Activated CD4-positive, alpha-beta T cell treated with anti-CD3 and anti-CD28 coated beads, Interleukin-2, Interleukin-6, amounts not matched to agents 100 ng/mL and 50 ng/mL, durations not matched to agents 16 hours and 8 hours (primary cell): ENCODE results near the gene ZXDC.

Experiments used
- DNase-seq: peaks from one replicate; pipeline ENCODE4 v3.0.0-alpha.2; 2020

The ZXDC gene, protein sequence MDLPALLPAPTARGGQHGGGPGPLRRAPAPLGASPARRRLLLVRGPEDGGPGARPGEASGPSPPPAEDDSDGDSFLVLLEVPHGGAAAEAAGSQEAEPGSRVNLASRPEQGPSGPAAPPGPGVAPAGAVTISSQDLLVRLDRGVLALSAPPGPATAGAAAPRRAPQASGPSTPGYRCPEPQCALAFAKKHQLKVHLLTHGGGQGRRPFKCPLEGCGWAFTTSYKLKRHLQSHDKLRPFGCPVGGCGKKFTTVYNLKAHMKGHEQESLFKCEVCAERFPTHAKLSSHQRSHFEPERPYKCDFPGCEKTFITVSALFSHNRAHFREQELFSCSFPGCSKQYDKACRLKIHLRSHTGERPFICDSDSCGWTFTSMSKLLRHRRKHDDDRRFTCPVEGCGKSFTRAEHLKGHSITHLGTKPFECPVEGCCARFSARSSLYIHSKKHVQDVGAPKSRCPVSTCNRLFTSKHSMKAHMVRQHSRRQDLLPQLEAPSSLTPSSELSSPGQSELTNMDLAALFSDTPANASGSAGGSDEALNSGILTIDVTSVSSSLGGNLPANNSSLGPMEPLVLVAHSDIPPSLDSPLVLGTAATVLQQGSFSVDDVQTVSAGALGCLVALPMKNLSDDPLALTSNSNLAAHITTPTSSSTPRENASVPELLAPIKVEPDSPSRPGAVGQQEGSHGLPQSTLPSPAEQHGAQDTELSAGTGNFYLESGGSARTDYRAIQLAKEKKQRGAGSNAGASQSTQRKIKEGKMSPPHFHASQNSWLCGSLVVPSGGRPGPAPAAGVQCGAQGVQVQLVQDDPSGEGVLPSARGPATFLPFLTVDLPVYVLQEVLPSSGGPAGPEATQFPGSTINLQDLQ

DNA sequence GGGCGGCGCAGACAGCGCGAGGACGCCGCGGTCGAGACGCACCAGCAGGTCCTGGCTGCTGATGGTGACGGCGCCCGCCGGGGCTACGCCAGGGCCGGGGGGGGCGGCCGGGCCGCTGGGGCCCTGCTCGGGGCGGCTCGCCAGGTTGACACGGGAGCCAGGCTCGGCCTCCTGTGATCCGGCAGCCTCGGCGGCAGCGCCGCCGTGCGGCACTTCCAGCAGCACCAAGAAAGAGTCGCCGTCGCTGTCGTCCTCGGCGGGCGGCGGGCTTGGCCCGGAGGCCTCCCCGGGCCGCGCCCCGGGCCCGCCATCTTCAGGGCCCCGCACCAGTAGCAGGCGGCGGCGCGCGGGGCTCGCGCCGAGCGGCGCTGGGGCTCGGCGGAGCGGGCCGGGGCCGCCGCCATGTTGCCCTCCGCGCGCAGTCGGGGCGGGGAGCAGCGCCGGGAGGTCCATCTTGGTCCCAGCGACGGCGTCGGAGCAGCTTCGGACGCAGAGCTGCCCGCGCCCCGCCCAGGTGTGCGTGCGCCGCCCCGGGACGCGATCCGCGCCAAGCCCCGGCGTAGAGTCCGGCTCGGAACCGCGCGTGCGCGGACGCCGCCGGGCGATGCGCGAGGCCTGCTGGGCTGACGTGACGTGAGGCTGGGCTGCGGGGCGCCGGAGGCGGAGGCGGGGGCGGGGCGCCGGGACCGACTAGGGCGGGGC, at the start of gene ZXDC:
Gene ZXDC, minus strand, starts transcription at position 479 of the 702 bp plus-strand sequence. Its CDS starts 26 bp downstream, at position 453.
- peak; percentile 97 for DNase-seq

DNA sequence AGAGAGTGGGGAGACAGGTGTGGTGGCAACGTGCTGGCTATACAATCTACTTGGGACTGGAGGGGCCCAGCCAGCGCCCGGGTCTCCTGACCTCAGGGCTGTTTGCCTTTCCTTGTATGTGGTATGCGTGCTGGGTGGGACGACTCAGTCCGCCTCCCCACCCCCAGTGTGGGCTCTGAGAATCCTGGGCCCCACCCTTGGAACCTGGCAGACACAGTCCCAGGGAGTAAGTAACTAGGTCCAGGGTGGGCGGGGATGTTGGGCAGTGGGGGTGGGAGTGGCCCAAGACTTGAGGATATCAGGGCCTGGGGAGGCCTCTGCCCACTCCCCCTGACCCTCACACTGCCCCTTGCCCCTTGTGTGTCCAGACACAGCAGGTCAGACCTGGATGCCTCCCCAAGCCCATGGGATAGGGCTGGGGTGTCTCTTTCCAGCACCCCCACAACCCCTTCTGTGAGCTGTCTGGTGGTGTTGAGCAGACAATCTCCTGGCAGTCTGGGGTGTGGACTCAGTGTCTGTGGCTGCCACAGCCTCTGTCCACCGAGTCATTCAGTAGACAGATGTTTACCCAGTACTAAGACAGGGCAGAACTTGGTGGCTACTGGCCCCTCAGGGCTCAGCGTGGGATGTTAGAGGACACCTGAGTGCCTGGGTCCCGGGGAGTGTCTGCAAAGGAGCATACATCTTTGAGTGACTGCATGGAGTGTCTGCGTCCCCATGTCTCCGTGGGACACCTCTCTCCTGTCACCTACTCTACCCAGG, 49.6 kb upstream of the ZXDC start:
- no peak for DNase-seq

DNA sequence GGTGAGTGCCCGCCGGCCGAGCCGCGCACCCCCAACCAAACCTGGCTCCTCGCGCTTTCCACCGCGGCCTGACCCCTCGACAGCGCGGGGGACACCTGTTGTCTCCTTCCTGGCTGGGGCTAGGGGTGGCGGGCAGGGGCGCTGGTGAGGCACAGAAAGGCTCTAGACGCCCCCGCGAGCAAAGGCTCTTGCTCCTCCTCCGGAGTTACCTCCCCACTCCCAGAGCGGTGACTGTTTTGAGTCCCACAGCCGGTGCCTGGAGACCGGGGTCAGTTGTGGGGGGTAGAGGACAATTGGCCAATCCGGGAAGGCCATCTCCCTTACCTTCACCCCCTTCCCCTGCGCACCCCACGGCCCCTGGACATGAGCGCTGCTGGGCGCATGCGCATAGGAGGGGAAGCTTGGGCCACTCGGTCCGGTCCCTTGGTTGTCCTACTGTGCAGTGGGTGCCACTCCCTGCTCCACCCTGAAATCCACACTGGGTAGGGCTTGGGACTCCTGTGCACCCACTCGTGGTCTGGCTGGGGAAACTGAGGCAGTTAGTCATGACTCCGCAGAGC, 48.8 kb upstream of the ZXDC start:
- DNase-seq, result no peak

DNA sequence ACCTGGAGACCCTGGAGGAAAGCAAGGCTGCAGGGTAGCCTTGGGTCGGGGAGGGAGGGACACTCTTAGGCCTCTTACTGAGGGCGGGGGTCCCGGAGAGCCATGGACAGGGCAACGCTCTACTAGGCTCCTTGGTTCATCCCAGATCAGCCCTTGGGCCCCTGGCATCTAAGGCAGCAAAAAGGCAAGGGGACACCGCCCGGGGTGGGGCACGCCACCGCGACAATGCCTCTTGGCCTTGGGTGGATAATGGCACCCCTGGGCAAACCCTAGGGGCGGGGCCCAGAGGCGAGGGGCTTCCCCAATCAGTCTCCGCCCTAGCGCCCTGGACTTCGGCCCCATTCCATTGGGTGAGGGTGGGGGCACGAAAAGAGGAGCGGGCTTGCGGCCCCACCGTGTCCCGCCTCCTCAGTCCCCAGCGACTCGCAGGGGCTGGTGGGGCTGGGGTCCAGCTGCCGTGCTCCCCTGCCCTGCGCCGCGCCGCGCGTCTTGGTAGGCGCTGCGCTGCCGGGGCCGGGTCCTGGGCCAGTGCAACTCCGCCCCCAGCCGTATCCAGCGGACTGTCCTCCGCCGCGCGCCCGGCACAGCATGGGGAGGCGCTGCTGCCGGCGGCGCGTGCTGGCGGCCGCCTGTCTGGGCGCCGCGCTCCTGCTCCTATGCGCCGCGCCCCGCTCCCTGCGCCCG, 48.2 kb upstream of the ZXDC start, which contains the start of gene CHST13:
Gene CHST13, plus strand, starts transcription at position 411 of the 684 bp plus-strand sequence. Its CDS starts 178 bp downstream, at position 589.
- DNase-seq, result no peak

DNA sequence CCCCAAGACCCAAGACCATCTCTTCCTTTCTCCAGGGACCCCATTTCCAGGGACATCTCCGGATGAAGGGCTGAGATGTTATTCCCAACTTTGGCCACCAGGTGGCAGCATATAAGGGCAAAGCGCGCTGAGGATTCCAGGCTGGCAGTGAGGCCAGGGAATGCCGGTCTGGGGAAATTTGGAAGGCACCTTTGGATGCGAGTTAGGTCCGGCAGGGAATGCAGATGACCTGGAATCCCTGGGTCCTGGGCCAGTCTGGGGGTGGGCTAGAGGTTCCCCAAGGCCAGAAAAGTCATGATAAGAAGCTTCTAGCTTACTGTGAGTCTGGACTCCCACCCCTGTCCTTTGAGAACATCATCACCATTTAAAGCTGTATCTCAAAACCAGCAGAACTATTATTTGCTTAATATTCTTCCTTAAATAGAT, 46.7 kb upstream of the ZXDC start:
- peak; percentile 49 for DNase-seq

DNA sequence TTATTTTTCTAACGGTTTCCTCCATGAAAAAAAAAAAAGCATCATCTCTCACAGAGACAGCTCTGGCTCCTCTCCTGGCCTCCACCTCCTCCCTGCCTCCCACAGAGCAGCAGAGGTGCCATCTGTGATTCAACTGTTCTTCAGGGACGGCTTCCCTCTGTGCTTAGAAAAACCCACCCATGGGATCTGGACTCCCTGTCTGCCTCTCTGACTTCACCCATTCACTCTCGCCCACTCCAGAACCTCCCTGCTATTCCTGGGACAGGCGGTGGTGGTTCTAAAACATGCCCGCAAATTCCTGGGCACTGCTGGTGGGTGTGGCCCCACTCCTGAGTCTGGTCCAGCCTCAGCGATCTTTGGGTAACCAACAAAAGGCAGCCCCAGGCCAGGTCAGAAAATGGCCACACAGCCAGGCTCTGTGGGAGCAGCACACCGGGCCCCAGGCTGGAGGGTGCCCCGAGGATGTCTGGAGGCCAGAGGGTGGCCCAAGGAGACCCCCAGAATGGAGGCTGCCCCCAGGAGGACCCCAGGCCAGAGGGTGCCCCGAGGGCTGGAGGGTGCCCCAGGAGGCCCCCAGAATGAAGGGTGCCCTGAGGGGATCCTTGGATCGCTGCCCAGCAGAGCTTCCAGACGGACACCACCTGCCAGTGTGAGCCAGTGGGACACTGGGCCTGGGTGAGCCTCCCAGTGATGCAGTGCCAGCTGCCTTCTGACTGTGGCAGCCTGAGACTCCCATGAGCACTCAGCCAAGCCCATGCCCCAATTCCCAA, 45.6 kb upstream of the ZXDC start:
- DNase-seq, result no peak

DNA sequence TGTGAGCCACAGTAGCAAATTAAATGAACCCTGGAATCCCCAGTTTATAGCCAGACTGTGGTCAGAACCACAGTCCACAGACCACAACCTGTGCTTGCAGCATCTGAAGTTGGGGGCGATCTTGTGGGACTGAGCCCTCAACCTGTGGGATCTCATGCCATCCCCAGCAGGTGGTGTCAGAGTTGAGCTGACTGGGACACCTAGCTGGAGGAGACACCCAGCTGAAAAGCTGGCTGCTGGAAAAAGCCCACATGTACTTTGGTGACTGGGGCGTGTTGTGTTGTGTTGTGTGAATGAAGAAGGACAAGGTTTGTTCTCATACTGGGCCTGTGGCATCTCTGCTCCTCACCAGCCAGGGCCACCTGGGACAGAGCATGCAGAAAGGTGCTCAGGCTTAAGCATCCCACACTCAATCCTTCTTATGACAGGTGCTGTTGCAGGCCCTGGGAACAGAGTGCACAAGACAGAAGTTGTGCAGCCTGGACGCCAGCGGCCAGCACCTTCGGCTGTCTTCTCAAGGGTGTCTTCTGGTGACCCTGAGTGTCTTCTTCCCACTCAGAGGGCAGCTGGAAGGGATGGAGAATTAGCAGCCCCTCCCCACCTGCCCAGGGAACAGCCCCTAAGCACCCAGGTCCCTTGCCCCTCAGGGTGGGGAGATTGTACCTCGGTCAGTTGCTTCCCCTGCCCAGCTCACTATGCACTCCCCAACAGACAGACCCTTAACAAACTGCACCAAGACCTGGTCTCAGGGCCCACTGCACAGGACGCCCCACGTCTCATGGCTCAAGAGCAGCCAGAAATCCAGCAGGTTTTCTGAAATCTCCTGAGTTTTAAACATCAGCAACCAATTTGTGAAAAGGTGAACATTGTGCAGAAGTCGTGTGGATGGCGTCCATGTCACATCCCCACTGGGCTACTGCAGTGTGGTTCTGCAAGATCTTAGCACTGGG, 44.1 kb upstream of the ZXDC start:
- DNase-seq, result no peak

DNA sequence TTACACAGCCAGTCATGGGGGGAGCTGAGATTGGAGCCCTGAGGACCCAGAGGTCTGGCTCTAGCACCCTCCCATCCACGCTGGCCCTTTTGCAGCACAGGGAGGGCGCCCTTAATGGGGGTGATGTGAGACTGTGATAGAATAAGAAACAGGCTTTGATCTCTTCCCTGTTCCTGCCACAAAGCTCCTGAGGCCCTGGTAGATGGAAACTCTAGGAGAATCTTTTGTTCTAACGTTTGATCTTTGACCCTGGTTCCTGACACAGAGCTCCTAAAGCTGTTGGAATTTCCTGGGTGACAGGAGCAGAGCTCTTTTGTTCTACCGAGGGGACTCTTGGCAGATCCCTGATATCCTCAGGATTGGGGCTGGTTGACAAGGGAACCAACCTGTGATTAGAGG, 43.1 kb upstream of the ZXDC start:
- DNase-seq, result no peak

DNA sequence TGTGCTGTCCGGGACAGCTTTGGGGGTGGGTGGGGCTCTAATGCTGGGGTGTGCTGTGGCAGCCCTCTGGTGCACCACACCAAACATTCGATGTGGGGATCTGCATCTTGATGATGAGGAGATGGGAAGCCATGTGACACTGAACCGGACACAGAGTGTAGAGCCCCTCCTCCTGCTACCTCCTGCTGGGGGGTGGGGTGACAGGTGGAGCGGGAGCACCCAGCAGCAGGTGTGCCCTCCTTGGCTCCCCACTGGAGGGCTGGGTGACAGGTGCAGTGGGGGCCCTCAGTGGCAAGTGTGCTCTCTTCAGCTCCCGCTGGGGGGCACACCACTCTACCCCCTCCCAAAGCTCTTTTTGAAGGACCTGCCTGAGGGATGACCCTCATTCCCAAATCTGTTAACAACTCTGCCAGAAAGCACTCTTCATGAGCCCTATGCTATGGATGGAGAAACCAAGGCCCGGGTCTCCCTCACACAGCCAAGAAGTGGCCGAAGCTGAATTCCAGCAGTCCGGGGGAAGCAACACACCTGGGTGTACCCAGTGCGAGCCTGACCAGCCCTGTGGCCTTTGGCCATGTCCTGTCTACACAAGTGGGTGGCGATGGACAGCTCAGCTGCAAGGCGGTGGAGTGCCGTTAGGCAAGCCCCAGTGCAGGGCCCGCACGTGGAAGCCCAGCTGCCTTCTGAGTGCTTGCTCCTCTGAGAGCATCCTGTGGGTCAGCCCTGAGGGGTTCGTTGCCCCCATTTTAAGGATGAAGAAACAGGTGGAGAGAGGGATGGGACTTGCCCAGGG, 42.5 kb upstream of the ZXDC start:
- DNase-seq, result no peak

DNA sequence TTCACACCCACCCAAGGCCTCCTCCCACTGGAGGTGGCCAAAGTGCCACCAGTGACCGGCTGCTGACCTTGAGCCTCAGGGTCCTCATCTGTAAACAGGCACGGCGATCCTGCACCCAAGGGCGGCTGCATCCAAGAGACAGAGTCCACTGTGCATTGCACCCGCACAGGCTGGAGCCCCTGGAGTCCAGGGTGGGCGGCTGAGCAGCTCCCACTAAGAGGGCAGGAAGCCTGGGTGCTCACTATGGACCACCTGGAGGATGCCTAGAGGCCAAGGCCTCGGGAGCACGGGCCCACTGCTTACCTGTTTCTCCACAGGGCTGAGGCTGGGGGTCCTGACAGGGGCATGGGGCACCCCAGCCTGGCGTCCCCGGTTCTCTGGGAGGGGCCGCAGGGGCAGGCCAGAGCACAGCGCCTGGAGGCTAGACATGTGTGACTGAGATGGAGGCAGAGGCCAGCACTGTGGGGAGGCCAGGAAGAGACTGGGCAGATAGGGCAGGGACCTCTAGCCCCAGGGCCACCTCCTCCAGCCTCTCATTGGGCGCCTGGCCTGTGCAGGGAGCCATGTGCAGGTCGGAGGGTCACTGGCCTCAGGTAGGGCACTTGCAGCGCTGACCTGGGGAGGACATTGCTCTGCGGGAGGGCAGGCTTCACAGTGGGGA, 41.7 kb upstream of the ZXDC start, which contains the start of gene UROC1:
Gene UROC1, minus strand, starts transcription at position 483 of the 661 bp plus-strand sequence. Its CDS starts 54 bp downstream, at position 429.
- DNase-seq, result no peak

DNA sequence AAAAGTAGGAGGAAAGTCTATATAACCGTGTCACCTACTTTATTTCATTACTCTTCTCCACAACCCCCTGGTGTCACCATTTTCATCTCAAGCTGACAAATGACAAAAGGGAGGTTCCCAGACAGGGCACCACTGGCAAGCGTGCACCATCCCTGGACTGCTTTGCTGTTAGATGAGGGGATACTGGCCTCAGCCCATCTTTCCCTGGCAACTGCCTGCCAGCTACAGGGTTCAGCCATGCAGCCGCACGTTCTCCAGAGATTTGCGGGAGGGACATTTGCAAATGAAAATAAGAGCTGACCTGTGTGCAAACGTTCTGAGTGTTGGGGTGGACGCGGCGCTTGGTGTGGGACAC, 41.2 kb upstream of the ZXDC start:
- no peak for DNase-seq

DNA sequence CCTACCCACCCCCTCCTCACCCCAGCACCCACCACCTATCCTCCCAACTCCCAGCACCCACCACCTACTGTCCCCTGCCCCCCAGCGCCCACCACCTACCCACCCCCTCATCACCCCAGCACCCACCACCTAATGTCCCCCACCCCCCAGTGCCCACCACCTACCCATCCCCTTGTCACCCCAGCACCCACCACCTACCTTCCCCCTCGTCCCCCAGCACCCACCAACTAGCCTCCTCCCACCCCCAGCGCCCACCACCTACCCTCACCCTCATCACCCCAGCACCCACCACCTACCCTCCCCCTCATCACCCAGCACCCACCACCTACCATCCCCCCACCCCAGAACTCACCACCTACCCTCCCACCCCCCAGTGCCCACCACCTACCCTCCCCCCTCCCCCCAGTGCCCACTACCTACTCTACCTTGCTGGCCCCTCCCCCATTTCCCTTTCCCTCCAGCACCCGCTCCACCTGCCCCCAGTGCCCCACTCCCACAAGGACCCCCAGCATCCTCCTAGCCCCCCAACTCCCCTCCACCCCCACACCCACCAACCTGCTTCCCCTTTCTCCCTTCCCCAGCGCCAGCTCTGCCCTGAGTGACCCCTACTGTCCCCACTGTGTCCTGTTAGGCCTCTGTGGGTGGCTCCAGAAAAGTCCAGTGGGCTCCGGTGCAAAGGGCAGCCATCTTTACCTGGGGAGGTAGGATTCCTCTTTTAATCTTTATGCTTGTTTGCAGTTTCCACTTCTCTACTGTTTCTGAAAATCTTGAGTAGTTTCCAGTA, 40.7 kb upstream of the ZXDC start:
- DNase-seq, result no peak

DNA sequence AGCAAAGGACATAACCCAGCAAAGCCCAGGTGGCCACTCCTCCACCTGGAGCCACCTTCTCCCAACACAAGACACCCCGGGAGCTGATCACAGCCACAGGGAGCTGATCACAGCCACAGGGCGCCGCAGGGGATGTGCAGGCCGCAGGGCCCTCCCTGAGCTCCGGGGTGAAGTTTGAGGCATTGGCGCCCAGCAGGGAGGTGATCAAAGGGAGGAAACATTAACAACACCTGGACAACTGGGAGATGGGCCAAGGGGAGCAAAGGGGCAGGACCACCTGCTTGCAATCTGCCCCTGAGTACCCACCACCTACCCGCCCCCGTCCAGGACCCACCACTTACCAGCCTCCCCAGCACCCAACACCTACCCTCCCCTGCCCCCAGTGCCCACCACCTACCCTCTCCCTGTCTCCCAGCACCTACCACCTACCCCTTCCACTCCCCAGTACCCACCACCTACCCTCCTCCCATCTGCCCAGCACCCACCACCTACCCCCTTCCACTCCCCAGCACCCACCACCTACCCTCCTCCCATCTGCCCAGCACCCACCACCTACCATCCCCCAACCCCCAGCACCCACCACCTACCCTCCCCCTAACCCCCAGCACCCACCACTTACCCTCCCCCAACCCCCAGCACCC, 39.5 kb upstream of the ZXDC start:
- DNase-seq, result no peak

DNA sequence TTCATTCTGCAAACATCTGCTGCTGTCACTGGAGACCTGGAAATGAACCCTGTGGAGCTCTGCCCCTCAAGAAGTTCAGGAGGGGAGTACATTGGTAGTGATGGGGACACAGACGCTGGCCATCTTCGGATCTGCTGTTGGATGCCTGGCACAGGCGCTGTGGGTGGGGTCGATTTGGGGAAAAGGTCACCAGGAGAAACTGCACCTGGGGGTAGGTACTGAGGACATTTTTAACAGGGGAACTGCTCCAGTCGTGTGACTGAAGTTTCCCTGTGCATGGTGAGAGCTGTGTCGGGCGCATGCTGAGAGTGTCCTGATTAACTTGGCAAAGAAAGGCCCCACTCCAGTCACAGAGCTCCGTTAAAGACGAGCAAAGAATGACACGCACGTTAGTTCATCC, 38.5 kb upstream of the ZXDC start:
- DNase-seq, result no peak

DNA sequence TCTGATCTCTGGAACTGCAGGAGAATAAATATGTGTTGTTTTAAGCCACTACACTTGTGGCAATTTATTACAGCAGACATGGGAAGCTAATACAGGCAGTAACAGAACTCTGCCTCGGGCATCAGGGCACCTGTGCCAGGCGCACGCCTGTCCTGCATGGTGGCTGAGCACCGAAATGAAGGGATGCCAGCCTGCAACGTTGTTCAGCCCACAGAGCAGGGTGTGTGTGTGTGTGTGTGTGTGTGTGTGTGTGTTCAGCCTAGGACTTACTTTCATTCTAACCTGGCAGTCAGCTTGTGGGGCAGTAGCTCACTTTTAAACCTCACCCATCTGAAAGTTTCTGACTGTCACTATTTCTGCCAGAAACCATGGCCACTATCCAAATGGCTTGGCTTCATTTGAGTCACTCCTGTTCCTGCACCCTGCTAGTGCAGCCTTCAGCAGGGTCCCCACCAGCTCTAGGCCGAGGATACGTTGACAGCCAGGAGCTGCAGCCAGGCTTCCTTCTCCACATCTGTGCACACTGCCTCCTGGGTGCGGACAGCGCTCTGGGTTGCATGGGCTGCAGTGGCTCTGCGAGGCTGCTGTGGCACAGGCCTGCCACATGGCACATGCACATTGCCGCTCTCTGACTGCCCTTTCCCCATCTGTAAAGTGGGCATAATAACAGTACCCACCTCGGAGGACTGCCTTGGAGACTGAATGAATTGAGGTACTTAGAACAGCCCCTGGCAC, 37.4 kb upstream of the ZXDC start:
- no peak for DNase-seq

DNA sequence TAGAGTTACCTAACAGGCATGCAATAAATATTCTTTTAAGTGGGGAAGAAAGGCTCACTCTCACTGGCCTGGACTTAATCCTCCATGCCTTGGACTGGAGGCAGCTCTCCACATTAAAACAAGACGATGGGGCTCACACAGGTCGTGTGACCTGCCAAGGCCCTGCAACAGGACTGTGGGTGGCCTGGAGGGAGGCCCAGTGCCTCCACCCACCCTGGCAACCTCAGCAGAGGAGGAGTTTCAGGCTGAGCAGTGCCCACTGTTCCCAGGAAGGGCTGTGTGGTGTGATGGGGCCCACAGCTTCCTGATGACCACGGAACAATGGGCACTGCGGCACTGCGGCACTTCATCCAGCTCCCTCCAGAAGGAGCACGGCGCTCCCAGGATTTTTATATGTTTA, 36.3 kb upstream of the ZXDC start:
- no peak for DNase-seq
